NCI-H187 (cell line): ENCODE measurements around the gene GLRX3.
A peak's percentile ranks its signal among the peaks of the same experiment; 100 is the strongest.
"Not testable (repeated sequence)": the region's sequence is repeated elsewhere in the genome, so short reads cannot be mapped to it uniquely, and the experiment has no call there.

Source experiments
- DNase-seq, 2 experiments: peaks; one replicate each; lab custom pipeline; 2025; lab: John Stamatoyannopoulos, UW

GLRX3 gene

DNA sequence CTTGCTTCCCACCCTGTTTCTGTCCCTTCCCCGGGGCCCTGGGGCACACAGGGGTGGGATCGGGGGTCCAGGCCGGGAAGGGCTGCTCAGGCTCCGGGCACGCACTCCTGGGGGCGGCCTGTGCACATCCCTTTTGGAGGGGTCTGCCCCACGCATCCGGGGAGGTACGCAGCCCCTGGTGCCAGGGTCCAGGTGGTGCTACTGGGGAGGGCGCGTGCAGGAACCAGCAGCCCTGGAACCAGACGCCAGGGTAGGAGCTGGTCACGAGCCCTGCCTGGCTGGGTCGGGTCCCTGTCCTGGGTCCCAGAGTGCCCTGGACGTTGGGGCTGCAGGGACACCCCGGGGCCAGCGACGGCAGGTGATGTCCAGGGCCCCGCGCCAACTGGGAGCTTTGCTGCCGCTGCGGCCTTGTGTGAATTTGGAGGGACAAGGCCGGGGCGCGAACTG lies 53.4 kb downstream of the GLRX3 start:
- DNase-seq: no peak

GRCh38 chr10:130190055-130190736 lies 54.0 kb downstream of the GLRX3 start:
- peak in 1 of 2 experiments; percentile 24 for DNase-seq

- no peak for DNase-seq
Observed at GRCh38 chr10:130190737-130191115, 54.5 kb downstream of the GLRX3 start.

DNA sequence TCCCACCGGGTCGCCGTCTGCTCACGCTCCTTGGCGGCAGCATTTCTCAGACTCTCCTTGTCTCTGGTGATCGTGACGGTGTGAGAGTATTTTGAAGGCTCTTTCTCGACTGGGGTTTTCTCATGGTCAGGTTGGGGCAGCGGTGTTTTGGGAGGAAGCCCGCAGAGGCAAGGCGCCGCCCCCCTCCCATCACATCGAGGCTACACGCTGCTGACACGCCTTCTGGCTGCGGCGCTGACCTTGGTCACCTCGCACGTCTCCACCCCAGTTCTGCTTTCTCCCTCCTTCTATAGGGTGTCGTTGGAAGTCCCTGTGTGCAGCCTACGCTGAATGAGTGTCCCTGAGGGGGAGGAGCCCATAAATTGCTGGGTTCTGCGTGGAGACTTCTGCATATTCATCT lies 55.2 kb downstream of the GLRX3 start:
- DNase-seq: no peak

DNA sequence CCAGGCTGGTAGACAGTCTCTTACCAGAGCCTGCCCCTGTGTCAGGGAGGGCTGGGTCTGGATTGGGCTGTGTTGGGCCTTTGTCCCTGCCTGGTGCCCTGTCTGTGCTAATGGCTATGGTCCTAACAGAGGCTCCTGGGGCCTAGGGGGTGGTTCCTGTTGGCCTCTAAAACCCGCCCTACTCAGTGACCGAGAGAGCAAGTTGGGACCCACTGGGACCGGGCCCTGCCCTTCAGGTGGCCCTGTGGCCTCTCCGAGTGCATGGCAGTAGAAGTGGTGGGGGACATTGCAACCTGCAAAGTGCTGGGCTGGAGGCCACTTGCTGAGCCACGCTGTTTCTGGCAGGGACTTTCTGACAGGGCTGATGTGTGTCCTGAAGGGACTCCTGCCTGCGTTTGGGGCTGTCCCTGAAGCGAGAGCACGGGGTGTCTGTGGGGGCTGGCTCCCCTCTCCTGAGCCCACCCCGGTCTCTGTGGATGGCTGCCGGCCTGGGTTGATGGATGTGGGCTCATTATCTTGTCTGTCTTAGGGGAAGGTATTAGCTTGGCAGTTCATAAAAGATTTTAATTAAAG lies 56.2 kb downstream of the GLRX3 start:
- DNase-seq: no peak

DNA sequence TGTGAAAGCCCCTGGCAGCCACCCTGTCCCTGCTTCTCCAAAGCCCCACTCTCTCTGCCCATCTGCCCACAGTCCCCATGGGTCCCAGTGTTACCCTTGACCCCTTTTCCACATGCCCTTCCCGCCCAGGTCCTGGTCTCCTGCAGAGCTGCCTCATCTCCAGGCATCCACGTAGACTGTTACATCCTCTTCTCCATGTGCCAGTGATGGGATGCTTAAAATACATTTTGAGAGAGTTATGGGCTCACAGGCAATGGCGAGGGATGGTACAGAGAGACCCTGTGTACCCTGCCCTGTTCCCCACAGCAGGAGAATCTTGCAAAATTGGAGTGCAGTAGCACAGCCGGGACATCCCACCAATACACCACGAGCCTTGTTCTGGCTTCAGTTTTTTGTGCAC lies 56.8 kb downstream of the GLRX3 start:
- DNase-seq: no peak

DNA sequence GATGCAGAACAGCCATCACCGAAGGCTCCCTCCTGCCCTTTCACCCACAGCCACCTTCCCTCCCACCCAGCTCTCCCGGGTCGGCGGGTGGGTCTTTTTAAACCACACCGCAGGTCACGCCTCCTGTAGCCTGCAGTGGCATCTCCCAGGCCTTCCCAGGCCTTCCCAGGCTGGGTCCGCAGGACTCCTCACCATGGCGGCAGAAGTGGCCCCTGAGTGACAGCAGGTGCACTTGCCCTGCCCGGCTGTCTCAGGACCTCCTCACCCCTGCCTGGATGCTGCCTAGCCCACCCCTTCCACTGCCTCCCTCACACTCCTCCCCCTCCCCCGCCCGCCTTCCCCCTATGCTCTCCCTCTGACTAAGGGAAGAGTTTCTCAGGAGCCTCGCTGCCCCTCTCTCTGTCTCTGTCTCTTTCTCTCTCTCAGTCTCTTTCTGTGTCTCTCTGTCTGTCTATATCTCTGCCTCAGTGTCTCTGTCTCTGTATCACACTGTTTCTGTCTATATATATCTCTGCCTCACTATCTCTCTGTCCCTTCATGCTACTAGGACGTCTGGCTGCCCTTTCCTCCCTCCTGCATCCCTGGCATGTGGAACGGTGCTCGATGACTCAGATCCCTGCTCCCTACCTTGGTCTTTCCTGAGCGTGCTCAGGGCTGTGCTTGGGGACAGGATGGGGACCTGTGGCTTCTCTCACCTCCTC lies 57.5 kb downstream of the GLRX3 start:
- DNase-seq: no peak

DNA sequence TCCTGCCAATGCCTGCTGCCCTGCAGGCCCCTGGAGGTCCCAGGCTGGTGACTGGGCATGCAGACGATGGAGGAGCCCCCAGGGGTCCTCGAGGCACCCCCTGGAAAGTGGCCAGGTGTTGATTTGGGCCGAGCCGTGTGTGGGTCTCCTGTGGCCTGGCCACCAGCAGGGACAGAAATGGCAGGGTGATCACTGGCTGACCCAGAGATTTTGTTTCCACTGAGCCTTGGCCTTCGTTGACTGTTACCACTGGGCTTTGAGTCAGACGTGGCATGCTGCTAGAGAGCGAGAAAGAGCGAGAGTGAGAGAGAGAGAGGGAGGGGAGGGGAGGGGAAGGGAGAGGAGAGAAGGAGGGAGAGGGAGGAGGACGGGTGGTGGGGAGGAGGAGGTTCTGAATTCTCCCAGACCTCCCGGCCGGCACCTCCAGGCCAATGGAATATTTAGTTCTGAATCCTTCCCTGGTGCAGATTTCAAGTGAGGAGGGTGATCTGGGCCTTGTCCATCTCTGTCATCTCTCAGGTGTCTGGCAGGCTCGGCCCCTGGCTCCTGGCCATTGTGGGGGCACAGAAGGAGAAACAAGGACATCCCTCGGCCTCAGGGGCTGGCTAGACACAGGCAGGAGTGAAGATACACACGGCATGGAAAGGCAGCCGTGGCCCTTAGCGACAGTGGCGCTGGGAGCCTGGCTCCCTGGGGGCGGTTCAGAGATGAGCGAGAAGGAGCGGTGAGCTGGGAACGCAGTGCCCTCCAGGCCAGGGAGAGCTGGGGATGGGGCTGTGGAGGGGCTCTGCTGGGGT lies 58.2 kb downstream of the GLRX3 start:
- no peak for DNase-seq

- no peak for DNase-seq
Observed at GRCh38 chr10:130194991-130195645, 58.9 kb downstream of the GLRX3 start.

- no peak for DNase-seq
Observed at GRCh38 chr10:130195746-130196294, 59.6 kb downstream of the GLRX3 start.

- no peak for DNase-seq
Observed at GRCh38 chr10:130196511-130197487, 60.6 kb downstream of the GLRX3 start.

DNA sequence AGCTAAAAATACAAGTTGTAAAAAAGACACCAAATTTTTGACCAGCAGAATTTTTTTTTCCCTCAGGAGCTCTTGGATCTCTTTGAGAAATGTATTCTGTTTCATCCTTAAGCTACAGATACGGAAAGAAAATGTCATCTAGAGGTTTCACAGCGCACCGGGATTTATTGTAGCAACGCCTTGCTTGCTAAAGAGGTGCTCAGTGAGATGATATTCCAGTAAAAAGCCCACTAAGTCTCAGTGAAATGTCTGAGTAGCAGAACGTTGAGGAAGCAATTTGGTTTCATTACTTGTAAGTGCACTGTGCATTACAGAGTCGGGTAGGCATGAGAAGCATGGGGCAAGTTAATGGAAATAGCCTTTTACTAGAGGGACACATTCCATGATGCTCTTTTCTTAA lies 62.5 kb downstream of the GLRX3 start:
- no peak for DNase-seq

DNA sequence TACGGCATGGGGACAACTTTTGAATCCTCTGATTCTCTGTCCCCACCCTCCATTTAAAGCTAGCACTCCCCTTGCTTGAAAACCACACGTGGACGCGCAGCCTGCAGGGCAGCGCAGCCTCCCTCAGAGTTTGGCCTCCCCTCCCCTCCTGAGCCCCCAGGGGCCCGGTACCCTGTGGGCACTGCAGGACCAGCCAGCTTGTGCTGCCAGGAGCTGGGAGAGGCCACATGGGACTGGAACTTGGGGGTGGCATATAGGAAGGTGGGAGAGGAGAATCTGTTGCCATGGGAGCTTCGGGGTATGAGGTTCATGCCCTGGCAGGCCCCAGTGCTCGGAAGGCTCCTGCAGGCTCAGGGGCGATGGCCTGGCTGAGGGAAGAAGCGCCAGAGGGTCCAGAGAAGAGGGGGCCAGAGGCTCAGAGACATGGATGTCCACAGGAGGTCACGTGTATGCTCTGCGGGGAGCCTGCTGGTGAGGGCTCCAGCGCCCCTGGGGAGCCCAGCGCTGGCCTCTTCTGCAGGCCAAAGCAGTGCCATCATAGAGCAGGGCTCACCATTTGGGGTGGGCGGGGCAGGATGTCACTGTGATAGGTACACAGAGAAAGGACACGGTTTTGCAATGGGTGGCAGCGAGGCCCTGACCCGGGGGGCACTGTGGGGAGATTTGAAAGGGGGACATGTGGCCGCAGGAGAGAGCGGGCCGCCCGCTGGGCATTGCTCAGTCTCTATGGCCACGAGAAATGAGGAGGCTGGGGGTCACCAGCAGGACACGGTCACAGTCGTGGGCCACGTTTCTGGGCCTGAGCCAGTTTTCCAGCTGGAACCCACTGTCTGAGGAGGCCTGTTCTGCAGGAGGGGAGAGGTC lies 64.2 kb downstream of the GLRX3 start:
- DNase-seq: no peak

GRCh38 chr10:130201043-130201380 lies 64.8 kb downstream of the GLRX3 start:
- no peak for DNase-seq

DNA sequence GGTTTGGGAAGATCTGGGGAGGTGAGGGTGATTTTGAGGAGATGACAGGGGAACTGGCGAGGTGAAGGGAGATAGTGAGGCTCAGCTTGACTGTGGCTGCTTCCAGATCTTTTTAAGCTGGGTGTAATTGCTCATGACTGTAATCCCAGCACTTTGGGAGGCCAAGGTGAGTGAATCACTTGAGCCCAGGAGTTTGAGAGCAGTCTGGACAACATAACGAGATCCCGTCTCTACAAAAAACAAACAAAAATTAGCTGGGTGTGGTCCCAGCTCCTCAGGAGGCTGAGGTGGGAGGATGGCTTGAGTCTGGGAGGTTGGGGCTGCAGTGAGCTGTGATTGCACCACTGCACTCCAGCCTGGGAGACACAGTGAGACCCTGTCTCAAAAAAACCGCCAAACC lies 66.0 kb downstream of the GLRX3 start:
- DNase-seq: not testable (repeated sequence)

DNA sequence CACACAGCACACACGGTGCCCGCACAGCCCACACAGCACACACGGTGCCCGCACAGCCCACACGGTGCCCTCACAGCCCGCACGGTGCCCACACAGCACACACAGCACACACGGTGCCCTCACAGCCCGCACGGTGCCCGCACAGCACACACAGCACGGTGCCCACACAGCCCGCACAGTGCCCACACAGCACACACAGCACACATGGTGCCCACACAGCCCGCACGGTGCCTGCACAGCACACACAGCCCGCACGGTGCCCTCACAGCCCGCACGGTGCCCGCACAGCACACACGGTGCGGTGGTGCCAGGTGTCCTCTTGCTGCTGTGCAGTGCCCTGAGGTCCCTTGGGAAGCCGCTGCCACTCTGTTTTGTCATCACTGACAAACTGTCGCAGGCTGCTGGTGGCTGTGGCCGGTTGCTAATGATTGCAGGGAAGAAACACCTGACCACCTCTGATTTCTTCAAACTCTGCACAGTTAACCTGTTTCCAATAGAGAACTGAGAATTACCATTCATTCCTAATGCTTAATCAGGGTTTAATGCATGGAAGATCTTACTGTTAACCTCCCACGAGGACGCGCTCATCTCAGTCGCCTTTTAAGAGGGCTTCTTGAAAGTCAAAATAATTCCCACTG lies 66.9 kb downstream of the GLRX3 start:
- no peak for DNase-seq

GRCh38 chr10:130203626-130204025 lies 67.4 kb downstream of the GLRX3 start:
- no peak for DNase-seq

GRCh38 chr10:130206216-130206737 lies 70.1 kb downstream of the GLRX3 start:
- no peak for DNase-seq

GRCh38 chr10:130207205-130207604 lies 71.0 kb downstream of the GLRX3 start:
- no peak for DNase-seq
